Stimulated activated CD4-positive, alpha-beta T cell treated with anti-CD3 and anti-CD28 coated beads, Interleukin-1b, Interleukin-23, amount 100 ng/mL, for 24 hours (primary cell): ENCODE results near the gene CENPP.

Experiments
- DNase-seq, 4 experiments: peaks; one replicate each; pipeline ENCODE4 v3.0.0-alpha.2; 2020; ENCODE audit warnings: low read depth in 4 of 4, low spot score in 1 of 4

Gene CENPP

DNA sequence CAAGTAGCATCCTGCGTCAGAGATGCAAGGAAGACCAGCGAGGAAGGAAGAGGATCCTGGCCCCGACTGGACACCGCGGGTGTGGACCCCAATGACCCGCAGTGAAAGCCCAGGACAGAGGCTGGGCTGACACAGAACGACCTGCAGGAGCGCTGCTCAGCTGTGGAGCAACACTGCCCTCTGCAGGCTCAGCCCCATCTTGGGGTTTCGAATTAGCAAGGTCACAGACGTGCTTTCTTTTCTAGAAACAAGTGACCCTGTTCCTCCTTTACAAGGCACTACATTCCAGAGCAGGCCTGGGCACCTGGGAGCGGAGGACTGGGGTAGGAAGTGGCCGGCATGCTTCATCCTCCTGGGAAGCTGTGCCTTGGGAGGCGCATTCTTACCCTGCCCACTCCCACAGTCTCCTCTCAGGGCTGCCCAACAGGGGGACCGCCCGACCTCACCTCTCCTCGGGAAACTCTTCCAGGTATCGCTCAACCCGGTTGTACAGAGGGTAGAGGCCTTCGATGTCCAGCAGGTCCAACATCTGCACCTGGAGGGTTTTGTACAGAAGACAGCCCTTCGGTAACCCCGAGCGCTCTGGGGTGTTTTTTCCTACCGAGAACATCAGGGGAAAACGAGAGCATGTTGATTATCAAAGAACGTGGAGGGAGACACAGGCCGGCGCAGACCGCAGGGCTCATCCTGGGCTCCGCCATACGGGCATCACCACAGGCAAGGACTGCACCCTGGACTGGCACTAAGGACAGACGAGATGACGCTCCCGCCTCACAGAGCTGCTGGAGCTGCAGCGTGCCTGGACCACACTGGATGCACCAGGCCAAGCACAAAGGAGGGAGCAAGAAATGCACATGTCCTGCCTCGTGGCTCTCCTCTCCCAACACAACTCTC, 309.2 kb downstream of the CENPP start:
- peak; percentile 30 to 45 (median 44) for DNase-seq

DNA sequence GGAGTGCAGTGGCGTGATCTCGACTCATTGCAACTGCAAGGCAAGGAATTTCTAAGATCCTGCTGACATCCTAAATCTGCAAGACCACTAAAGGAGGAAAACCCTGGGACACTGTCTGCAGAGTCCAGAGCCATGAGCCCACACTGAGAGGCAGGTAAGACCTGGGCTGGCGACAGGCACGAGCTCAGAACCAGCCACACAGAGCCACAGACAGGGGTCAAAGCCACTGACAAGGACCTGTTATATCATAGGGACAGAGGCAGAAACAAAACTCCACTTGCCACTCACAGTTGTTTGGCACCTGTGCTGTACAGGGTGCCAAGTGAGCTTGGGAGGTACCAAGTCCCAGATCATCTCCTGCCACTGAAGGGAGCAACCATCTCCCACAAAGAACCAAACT, 310.0 kb downstream of the CENPP start:
- no peak for DNase-seq

DNA sequence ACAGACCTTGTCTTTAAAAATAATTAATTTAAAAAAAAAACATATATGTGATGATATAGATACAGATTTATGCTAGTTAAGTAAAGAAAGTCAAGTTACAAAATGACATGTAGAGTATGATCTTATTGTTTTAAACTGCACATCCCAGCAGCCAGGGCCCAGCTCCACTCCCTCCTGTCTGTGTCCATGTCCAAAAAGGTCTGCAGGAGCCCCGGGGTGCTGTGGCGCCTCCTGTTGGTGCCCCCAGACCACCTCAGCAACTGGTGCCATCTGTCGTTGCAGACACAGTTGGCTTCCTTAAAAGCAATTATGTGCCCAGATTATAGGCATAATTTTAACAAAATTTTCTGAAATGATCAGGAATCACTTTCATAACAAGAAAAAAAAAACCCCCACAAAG, 310.9 kb downstream of the CENPP start:
- no peak for DNase-seq

DNA sequence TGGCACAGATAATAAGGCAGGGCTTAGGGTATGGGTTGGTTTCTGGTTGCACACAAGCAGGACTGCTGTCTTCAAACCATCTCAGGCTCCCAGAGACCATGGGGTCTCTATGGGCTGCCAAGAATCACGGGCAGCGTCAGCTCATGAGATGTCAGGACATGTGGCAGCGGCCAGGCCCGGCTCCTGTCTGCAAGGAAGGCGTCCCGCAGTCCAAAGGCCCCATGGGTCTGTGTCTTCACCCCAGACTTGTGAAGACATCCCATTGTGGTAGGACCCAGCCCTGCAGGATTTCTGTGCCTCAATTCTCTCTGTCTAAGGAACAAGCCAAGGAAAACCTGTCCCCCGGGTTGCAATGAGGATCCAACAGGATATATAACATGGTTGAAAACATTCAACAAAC, 311.6 kb downstream of the CENPP start:
- no peak for DNase-seq

DNA sequence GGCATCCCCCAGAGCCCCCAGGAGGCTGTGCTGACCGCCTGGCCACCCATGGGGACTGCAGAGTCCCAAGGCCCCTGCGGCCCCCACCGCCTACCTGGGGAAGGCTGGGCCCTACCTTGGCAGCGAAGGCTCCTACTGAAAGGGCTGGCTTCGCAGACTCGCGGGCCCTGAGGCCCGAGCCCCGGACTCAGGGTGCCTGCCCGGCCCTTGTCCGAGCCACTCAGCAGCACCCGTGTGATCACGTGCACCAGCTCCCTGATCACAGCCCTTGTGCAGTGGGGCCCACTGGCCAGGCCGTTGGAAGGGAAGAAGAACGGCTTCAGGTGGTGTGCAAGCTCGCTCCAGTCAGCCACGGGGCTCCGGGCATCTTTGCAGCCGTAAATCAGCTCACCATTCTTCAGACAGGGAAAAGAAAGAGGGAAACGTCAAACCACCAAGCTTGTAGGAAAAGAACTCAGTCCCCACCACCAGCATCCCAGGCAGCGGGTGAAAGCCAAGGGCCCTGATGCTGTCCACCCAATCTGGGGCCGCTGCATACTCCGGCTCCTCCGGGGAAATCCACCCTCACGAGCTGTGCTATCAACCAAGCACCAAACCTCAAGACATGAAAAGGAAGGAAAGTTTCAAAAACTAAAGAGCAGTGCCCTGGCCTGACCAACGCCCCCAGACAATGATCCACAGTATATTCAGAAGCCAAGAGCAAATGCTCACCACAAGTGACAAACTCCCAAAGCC, 312.3 kb downstream of the CENPP start:
- DNase-seq: no peak

DNA sequence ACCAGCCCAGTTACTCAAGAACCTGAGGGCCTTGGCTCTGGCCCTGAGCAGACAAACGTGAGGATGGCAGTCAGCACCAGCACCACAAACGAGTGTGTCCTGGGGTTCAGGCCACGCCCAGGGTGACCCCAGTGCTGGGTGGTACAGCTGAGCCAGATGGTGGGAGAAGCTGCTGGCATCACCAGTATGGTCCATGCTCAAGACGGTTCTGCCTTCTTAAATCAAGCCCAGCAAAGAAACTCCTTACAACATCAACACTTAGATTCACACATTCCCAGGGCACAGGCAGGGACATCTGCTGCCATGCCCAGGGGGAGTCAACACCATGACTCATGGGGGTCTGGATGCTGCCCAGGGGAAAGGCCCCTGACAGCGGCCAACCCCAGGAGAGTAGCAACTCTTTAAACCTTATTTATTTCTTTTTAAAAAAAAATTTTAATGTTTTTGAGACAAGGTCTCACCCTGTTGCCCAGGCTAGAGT, 312.9 kb downstream of the CENPP start:
- no peak for DNase-seq

DNA sequence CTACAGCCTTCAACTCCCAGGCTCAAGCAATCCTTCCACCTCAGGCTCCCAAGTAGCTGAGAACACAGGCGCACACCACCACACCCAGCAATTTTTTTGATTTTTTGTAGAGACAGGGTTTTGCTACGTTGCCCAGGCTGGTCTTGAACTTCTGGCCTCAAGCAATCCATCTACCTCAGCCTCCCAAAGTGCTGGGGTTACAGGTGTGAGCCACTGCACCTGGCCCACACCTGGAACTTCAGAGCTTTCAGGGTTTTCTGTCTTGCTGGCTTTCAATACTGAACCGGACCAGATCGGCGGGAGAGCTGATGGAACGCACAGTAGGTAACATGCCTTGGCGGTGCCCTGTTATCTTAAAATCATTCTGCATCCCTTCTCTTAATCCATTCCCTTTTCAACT, 313.4 kb downstream of the CENPP start:
- no peak for DNase-seq

DNA sequence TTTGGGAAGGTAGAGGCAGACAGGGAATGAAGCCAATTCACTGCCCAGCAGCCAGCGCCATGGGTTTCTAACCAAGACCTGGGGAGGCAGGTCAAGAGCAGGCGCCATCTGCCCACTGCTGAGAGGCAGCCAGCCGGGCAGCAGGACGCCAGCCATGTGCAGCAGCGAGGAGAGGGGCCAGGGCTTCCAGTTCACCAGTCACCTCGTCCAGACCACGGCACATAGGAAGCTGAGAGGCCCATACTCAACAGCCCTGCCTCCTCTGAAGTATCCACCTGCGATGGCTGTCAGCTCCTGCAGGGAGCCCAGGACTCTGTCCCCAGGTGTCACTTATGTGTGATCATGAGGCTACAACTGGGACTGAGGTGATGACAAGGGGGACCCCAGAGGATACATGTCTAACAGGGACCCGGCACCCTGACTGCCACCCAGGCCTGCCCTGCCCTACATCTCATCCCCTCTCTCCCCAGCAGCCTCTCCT, 314.1 kb downstream of the CENPP start:
- no peak for DNase-seq

DNA sequence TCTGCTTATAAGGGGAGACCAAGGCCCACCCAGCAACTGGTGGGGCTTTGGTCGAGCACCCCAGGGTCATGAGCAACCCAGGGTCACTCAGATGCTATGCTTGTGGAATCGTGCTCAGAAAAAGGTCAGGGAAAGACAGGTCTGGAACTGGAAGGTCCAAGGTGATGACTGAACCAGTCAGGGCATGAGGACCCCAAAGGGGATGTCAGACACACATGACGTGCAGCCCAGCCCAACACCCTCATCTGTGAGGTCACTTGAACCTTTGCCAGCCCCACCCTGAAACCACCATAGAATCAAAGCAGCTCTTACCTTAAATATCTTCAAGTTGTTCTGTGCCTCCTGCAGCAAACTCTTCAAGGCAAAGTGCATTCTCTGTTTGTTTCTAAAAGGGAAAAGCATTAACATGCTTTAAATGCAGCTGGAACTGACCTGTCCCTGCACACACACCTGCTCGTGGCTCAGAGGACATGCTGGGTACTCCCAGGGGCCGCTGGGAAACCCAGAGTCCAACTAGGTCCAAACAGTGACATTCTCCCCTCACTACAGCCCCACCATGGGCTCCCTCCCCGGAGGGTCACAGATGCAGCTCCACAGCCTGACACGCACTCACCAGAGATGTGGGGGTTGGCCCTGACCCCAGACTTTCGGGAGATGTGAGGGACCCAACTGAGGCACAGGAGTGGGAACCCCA, 314.8 kb downstream of the CENPP start:
- DNase-seq: no peak

DNA sequence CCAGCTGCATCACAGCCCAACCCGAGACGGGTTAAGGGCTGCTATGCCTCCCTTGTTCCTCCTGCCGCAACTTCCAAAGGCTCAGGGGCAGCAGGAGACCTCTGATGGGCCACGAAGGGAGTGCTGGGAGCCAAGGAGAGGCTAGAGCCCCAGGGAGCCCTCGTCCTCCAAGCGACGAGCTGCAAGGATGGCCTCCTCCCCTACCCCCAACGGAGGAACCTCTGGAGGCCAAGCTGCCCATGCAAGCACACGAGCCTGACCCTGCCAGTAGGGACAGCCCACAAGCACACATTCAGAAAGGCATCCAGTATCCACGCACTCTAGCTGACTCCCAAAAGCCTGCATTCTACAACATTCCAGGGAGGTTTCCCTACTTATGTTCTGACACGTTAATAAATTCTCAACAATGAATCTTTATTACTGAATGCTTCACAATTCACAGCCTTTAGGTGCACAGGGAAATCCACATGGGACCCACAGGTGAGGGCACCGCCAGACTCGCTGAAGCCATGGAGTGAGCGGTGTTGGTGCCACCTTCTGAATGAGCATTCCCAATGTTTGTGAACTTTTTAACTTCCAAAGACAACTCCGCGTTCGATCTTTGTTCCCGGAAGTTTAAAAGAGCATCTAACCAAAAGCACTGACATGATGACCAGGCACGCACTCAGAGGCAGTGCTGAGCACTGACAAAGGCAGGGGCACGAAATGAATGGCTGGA, 315.5 kb downstream of the CENPP start:
- no peak for DNase-seq

DNA sequence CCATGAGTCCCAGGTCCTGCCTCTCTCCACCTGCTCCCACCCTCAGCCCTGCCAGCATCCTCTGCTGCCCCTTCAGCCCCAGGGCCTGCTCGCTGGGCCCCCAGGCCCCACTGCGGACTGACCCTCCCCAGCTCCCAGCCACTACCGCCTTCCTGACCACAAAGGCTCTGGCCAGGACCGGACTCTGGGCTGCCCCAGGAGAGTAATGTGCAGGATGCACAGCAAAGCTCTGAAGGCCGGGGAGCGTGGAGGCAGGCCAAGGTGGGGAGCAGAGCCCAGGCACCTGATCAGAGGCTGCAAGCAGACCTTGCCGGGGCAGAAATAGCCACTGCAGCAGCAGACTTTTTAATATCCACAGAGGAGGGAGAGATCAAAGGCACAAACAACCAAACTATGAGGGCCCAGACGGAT, 316.3 kb downstream of the CENPP start:
- DNase-seq: no peak

DNA sequence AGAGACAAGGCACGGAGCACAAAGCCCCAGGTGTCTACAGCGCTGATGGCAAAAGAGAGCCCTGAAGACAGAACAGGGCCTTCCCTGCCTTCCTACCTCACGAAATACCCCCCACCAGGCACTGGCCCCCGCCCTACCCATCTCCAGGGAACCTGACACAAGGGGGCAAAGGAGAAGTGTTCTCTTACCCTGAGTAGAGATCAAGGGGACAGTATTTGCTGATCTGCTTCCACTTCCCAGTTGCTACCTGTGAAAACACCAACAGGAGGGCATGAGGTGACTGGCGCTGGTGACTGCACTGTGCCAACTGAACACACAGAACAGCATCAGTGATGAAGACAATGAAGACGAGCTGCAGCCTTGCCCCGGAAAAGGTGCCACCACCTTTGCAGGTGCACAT, 316.8 kb downstream of the CENPP start:
- no peak for DNase-seq

DNA sequence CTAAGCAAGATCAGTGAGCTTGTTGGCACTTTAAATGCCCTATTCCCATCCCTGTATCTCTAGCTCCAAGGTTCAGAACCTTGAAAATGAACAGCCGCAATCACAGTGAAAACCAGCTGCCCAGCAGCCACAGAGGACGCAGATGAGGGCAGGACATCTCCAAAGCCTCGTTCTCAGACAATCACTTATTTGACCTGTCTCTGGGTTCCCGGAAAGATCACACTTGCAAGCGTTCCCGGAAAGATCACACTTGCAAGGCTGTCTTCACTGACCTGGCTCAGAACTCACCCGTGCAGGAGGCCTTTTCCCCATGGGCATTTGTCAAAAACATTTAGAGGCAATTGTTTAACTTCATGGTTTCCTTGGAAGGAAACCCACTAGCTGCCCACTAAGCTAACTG, 318.5 kb downstream of the CENPP start:
- no peak for DNase-seq

DNA sequence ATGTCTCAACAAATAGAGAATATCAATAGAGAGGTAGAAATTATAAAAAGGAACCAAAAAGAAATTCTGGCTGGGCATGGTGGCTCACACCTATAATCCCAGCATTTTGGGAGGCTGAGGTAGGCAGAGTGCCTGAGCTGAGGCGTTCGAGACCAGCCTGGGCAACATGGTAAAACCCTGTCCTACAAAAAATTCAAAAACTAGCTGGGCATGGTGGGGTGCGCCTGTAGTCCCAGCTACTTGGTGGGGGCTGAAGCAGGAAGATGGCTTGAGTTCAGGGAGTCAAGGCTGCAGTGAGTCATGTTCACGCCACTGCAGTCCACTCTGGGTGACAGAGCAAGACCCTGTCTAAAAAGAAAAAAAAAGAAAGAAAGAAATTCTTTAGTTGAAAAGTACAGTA, 319.3 kb downstream of the CENPP start:
- DNase-seq: no peak

DNA sequence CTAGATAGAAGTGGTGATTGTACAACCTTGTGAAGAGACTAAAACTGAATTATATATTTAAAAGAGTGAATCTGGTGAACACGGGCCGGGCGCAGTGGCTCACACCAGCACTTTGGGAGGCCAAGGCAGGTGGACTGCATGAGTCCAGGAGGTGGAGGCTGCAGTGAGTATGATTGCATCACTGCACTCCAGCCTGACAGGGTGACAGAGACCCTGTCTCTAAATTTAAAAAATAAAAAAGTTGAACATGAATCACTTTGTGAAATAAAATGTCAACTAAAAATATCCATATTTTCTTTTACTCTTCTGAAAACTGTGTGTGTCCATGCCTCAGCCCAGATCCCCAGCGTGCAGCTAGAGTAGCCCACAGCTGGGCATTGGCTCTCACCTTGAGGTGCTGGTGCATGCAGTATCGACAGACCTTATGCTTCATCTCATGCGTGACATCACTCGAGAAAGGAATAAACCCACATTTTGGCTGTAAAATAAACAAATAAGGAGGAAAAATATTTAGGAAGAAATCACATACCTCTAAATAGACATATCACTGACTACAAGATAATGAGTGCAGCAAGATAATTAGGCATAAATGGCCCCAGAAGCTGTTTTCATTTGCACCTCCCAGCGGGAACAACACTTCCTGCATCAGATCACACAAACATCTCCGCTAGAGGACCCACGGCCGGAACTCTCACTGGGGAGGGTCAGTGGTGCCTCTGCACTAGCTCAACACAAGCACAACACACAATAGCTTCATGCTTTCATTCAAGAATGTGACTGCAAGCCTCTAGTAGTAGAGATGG, 322.1 kb downstream of the CENPP start:
- no peak for DNase-seq

DNA sequence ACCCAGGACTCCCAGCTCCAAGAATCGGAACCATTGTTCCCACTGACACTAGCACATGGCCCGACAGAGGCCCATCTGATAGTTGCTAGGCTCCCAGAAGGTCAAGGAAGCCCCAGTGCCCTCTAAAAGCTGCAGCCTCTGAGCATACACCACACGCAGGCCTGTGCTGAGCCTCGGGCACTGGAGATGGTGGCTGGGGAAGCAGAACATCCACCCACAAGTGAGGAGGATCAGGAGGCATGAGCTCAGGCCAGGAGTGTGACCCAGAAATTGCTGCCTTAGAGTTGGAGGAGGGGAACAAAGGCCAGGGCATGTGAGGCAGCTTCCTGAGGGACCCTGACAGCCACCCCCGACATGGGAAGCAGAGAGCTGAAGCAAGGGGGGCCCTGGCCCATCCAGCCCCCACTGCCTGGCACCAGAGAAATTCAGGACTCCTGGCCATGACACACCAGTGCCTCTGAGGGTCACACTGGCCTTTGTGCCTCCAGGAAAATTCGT, 322.8 kb downstream of the CENPP start:
- DNase-seq: no peak

DNA sequence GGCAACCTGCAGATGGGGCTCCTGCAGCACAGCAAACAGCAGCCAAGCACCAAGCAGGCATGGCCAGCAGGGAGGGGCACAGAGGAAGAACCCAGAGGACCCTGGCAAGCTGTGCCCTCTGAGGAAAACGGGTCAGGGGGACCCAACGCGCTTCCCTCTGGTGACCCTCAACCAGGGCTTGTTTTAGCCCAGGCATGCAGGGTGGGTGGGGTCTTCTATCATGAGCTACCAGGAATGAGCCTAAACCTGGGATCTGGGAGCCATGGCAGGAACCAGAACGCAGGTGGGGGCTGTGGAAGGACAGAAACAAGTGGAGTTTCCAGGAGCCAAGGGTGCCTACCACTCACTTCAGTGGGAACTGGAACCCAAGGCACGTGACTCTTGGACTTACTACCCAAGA, 323.3 kb downstream of the CENPP start:
- no peak for DNase-seq

DNA sequence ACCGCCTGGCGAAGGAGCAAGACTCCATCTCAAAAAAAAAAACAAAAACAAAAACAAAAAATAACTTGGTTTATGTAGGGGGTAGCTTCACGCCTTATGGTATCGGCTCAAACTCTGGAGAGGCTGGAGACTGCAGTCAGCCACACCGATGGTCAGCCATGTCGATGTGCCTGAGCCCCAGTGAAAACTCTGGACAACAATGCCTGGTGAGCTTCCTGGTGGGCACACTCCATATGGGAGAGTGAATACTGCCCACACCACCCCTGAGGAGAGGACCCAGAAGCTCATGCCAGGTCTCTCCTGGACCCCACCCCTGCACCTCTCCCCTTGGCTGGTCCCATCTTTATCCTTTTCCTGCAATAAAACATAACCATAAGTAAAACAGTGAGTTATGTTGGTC, 324.5 kb downstream of the CENPP start:
- no peak for DNase-seq

DNA sequence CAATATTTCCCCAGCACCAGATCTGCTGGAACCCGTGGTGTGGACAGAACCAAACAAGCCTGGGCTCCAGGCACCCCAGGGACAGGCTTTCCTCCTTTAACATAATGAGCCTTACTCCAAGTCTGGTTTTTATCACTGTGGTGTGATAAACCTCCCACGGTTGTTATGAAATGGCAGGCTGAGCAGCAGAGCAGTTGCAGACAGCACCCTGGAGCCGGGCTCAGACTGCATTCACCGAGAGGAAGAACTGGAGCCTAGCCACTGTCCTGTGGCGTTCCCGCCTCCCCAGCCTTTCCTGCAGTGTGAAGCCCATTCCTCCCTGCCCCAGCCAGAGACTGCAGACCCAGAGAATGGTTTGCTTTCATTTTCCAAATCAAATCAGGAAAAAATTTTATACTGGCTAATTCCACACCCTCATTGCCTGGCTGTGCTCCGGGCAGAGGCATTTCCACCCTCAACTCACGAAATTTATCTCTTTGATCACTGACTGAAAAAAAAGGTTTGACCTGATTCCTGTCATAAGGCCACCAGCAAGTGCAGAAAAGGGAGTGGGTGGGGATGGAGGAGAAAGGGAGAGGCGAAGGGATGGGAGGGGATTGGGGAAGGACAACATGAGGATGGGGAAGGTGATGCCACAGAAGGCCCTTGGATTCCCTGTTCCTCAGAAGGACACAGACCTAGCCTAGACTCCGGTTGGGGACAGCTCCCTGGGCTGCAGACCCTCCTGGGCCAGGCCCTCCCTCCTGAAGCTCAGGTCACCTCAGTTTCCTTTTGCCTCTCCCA, 325.3 kb downstream of the CENPP start:
- no peak for DNase-seq
